SK-N-SH treated with all-trans-retinoic acid at 6 μM for 48 hours (cell line): ENCODE measurements around the gene MMEL1.
"Not testable (repeated sequence)": the region's sequence is repeated elsewhere in the genome, so short reads cannot be mapped to it uniquely, and the experiment has no call there.

Source experiments
- ATAC-seq: fragments of 200-7000 bp; cut with Tn5 transposase; 3 replicates; pipeline ENCODE4 v1.9.1; 2020; ENCODE audit warnings: mild to moderate bottlenecking, moderate library complexity
- BACH2 ChIP-seq: fragments of 250-450 bp; sonication (Bioruptor Pico); IDR thresholded peaks from 2 replicates; pipeline ENCODE4 v1.9.0; 2021; ENCODE audit warnings: mild to moderate bottlenecking, borderline replicate concordance
- CSDC2 ChIP-seq: fragments of 250-450 bp; sonication (Bioruptor Pico); IDR thresholded peaks from 2 replicates; pipeline ENCODE4 v1.5.0; 2020; ENCODE audit warnings: mild to moderate bottlenecking, moderate library complexity
- CSRNP3 ChIP-seq: fragments of 250-450 bp; sonication (Bioruptor Pico); IDR thresholded peaks from 2 replicates; pipeline ENCODE4 v1.5.1; 2021; ENCODE audit warnings: mild to moderate bottlenecking, moderate library complexity
- ESRRG ChIP-seq: fragments of 250-450 bp; sonication (Bioruptor Pico); IDR thresholded peaks from 2 replicates; pipeline ENCODE4 v1.6.1; 2021; ENCODE audit warnings: mild to moderate bottlenecking
- GLIS3 ChIP-seq: fragments of 250-450 bp; sonication (Bioruptor Pico); IDR thresholded peaks from 2 replicates; pipeline ENCODE4 v1.5.0; 2020; ENCODE audit warnings: mild to moderate bottlenecking, moderate library complexity
- ISL1 ChIP-seq: fragments of 250-450 bp; sonication (Bioruptor Pico); IDR thresholded peaks from 2 replicates; pipeline ENCODE4 v2.1.2; 2022; ENCODE audit warnings: mild to moderate bottlenecking, moderate library complexity
- OSR1 ChIP-seq: fragments of 250-450 bp; sonication (Bioruptor Pico); IDR thresholded peaks from 2 replicates; pipeline ENCODE4 v1.8.0; 2022; ENCODE audit warnings: moderate library complexity, mild to moderate bottlenecking, inconsistent platforms
- PATZ1 ChIP-seq: fragments of 250-450 bp; sonication (Bioruptor Pico); IDR thresholded peaks from 2 replicates; pipeline ENCODE4 v1.8.0; 2020; ENCODE audit warnings: mild to moderate bottlenecking, moderate library complexity, borderline replicate concordance
- POU6F1 ChIP-seq: fragments of 250-450 bp; sonication (Bioruptor Pico); IDR thresholded peaks from 2 replicates; pipeline ENCODE4 v1.8.0; 2021; ENCODE audit warnings: low read depth, mild to moderate bottlenecking, moderate library complexity, borderline replicate concordance
- PPARA ChIP-seq: fragments of 250-450 bp; sonication (Bioruptor Pico); IDR thresholded peaks from 2 replicates; pipeline ENCODE4 v1.5.0; 2020; ENCODE audit warnings: mild to moderate bottlenecking, borderline replicate concordance
- RARB ChIP-seq: fragments of 250-450 bp; sonication (Bioruptor Pico); IDR thresholded peaks from 2 replicates; pipeline ENCODE4 v1.8.0; 2021; ENCODE audit warnings: mild to moderate bottlenecking, moderate library complexity
- SNAI2 ChIP-seq: fragments of 250-450 bp; sonication (Bioruptor Pico); IDR thresholded peaks from 2 replicates; pipeline ENCODE4 v1.5.0; 2020; ENCODE audit warnings: mild to moderate bottlenecking, moderate library complexity
- TCF4 ChIP-seq: fragments of 250-450 bp; sonication (Bioruptor Pico); IDR thresholded peaks from 2 replicates; pipeline ENCODE4 v1.8.0; 2021; ENCODE audit warnings: mild to moderate bottlenecking, moderate library complexity, borderline replicate concordance
- TOX ChIP-seq: fragments of 250-450 bp; sonication (Bioruptor Pico); IDR thresholded peaks from 2 replicates; pipeline ENCODE4 v1.8.0; 2021; ENCODE audit warnings: mild to moderate bottlenecking, moderate library complexity, borderline replicate concordance
- ZC3H10 ChIP-seq: fragments of 250-450 bp; sonication (Bioruptor Pico); IDR thresholded peaks from 2 replicates; pipeline ENCODE4 v1.5.1; 2021; ENCODE audit warnings: mild to moderate bottlenecking, moderate library complexity
- ZFP3 ChIP-seq: fragments of 250-450 bp; sonication (Bioruptor Pico); IDR thresholded peaks from 2 replicates; pipeline ENCODE4 v1.5.0; 2020; ENCODE audit warnings: mild to moderate bottlenecking, moderate library complexity
- ZFP30 ChIP-seq: fragments of 450-650 bp; formaldehyde crosslinking; IDR thresholded peaks from 2 replicates; pipeline ENCODE4 v1.5.0; 2022; ENCODE audit warnings: mild to moderate bottlenecking, moderate library complexity
- ZNF565 ChIP-seq: fragments of 450-650 bp; formaldehyde crosslinking; conservative IDR thresholded peaks from 2 replicates; pipeline ENCODE4 v1.5.0; 2020; ENCODE audit warnings: low read depth, mild to moderate bottlenecking, moderate library complexity
- ZNF70 ChIP-seq: fragments of 450-650 bp; formaldehyde crosslinking; IDR thresholded peaks from 2 replicates; pipeline ENCODE4 v1.5.0; 2020; ENCODE audit warnings: mild to moderate bottlenecking, moderate library complexity
- ZNF8 ChIP-seq: fragments of 450-650 bp; formaldehyde crosslinking; IDR thresholded peaks from 2 replicates; pipeline ENCODE4 v1.5.0; 2020; ENCODE audit warnings: mild to moderate bottlenecking, moderate library complexity

Gene MMEL1

GRCh38 chr1:2632561-2633361, at the start of gene MMEL1:
TSS of gene MMEL1 (minus strand) at chr1:2633016. CDS start at chr1:2629484, 3,532 bp downstream.
- TF ChIP-seq GLIS3, result no peak
- no peak for TF ChIP-seq ZFP30 (CRISPR knock-in tag)
- no peak for TF ChIP-seq ZFP3 (CRISPR knock-in tag)
- no peak for TF ChIP-seq OSR1 (CRISPR knock-in tag)
- no peak for TF ChIP-seq ZNF565 (CRISPR knock-in tag)
- TF ChIP-seq ZC3H10 (CRISPR knock-in tag), result no peak
- no peak for TF ChIP-seq ESRRG (CRISPR knock-in tag)
- TF ChIP-seq RARB (CRISPR knock-in tag), result no peak
- TF ChIP-seq POU6F1 (CRISPR knock-in tag), result no peak
- no peak for TF ChIP-seq CSRNP3 (CRISPR knock-in tag)
- no peak for TF ChIP-seq PATZ1
- TF ChIP-seq TCF4, result no peak
- TF ChIP-seq TOX (CRISPR knock-in tag), result no peak
- TF ChIP-seq ZNF70 (CRISPR knock-in tag), result no peak
- no peak for TF ChIP-seq ZNF8 (CRISPR knock-in tag)
- no peak for TF ChIP-seq ISL1
- no peak for TF ChIP-seq CSDC2 (CRISPR knock-in tag)
- TF ChIP-seq SNAI2 (CRISPR knock-in tag), result no peak
- no peak for TF ChIP-seq PPARA (CRISPR knock-in tag)
- no peak for TF ChIP-seq BACH2 (CRISPR knock-in tag)
- no peak for ATAC-seq

GRCh38 chr1:2676726-2677125, 43.9 kb upstream of the MMEL1 start:
- not testable (repeated sequence) for ATAC-seq

- not testable (repeated sequence) for ATAC-seq
These were observed 38.8 kb upstream of the MMEL1 start for GRCh38 chr1:2671656-2672055.

GRCh38 chr1:2659806-2660205, 27.0 kb upstream of the MMEL1 start:
- ATAC-seq, result not testable (repeated sequence)

- ATAC-seq, result not testable (repeated sequence)
These were observed 25.1 kb upstream of the MMEL1 start for GRCh38 chr1:2657909-2658308.

- not testable (repeated sequence) for ATAC-seq
These were observed 24.3 kb upstream of the MMEL1 start for GRCh38 chr1:2657124-2657523.

- ATAC-seq, result not testable (repeated sequence)
These were observed 23.0 kb upstream of the MMEL1 start for GRCh38 chr1:2655598-2656434.

GRCh38 chr1:2654443-2654948, 21.7 kb upstream of the MMEL1 start:
- not testable (repeated sequence) for ATAC-seq

- not testable (repeated sequence) for ATAC-seq
These were observed 21.1 kb upstream of the MMEL1 start for GRCh38 chr1:2653741-2654442.

- ATAC-seq, result not testable (repeated sequence)
These were observed 20.2 kb upstream of the MMEL1 start for GRCh38 chr1:2652926-2653571.
